GM12872 (cell line): ENCODE results near the gene SHROOM3.

Source experiments
- TF ChIP-seq, protein P1 (sequence below): IDR thresholded peaks from 3 replicates; pipeline ENCODE4 v1.5.1; 2011; ENCODE audit warnings: low read depth, mild to moderate bottlenecking, low read length, moderate library complexity; ENCODE audit not compliant: insufficient read depth

Gene SHROOM3

DNA sequence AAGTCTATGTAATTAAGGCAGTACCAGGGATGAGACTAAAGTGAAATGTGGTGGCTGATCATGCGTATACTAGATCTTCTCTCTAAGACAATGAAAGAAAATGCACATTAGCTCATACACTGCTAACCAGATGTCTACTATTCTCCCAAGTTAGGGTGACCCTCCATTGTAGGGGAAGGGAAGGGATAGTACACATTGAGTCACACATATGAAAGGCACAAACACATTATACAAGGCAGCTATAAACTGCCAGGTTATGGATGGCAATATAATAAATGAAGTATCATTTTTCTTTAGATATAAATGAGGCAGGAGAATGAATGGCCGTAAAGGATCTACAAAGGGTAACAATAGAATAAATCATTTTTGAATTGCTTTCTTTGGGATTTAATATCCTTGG, 4.5 kb downstream of the SHROOM3 start:
- TF ChIP-seq, protein P1, sequence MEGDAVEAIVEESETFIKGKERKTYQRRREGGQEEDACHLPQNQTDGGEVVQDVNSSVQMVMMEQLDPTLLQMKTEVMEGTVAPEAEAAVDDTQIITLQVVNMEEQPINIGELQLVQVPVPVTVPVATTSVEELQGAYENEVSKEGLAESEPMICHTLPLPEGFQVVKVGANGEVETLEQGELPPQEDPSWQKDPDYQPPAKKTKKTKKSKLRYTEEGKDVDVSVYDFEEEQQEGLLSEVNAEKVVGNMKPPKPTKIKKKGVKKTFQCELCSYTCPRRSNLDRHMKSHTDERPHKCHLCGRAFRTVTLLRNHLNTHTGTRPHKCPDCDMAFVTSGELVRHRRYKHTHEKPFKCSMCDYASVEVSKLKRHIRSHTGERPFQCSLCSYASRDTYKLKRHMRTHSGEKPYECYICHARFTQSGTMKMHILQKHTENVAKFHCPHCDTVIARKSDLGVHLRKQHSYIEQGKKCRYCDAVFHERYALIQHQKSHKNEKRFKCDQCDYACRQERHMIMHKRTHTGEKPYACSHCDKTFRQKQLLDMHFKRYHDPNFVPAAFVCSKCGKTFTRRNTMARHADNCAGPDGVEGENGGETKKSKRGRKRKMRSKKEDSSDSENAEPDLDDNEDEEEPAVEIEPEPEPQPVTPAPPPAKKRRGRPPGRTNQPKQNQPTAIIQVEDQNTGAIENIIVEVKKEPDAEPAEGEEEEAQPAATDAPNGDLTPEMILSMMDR = no peak

DNA sequence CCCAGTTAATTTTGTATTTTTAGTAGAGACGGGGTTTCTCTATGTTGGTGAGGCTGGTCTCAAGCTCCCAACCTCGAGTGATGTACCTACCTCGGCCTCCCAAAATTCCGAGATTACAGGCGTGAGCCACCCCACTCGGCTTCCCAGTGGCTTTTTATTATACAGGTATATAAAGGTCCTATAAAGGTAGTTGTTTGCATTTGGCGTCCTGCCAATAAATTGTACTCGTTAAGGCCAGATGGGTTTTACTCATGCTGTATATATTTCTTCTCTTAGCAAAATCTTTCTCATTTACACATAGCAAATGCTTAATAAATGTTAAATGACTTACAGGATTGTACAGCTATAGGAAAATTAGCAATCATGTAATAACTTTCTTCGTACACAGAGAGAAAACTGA, 6.9 kb downstream of the SHROOM3 start:
- TF ChIP-seq, protein P1 = no peak

DNA sequence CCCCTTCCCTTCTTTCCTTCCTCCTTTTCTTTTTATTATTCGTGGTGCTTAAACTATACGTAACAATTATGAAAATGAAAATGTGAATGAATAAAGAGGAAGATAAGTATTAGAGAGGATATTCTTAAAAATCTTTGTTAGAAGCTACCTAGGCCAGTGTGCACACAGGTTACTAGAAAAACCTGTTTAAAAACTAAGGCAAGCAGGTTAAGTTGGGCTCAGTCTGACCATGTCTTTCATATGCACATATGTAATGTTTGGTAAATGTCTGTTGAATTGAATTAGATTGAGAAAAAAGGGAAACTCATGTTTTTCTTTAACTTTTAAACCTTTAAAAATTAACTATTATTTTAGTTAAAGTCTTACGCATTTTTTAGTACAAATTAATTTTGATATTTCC, 7.8 kb downstream of the SHROOM3 start:
- TF ChIP-seq, protein P1 = no peak

DNA sequence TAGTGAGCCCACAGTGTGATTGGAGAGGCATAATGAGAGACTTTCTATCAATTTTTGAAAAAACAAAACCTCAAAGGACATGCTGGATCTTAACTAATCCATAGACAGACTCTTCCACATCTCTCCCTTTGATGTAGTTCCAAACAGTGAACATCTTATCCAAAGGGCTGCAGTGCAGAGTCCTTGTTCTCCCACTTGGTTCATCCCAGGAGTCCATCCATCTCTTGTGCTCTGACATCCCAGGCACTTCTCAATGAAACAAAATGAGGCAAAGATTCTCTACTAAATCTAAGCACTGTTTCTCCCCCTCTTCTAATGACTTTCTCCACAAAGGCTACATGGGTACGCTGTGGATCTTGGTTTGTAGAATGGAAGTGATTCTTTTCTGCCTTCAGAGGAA, 8.3 kb downstream of the SHROOM3 start:
- TF ChIP-seq, protein P1 = no peak

GRCh38 chr4:76445911-76446310, 10.9 kb downstream of the SHROOM3 start:
- TF ChIP-seq, protein P1 = no peak

DNA sequence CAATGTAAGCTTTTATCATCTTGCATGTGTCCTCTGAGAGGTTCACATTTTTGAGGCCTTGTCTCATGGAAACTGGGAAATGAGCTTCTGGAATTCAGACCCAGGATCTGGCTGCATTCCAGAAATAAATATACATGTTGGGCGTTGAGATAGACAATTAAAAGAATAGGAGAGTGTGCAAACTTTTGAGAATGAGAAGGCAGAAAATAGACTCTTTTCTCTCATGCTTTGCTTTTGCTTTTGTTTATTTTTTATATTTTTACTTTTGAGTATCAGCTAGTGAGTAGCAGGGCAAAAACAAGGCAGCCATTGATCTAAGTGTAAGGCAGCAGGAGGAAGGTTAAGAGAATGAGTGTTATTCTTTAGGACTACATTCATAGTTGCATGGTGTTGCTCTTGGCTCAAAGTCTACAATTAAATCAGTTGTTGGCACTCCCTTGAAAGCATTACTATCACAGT, 12.4 kb downstream of the SHROOM3 start:
- TF ChIP-seq, protein P1 = no peak

- TF ChIP-seq, protein P1 = no peak
Measured at GRCh38 chr4:76448211-76448610, 13.2 kb downstream of the SHROOM3 start.

GRCh38 chr4:76449362-76449767, 14.3 kb downstream of the SHROOM3 start:
- TF ChIP-seq, protein P1 = no peak
